HG03060 (cell line): Measurements from ENCODE around the gene TXNRD1.
"Not testable (repeated sequence)": the region's sequence is repeated elsewhere in the genome, so short reads cannot be mapped to it uniquely, and the experiment has no call there.

Experiments used
- ATAC-seq: cut with Tn5 transposase; IDR thresholded peaks from one replicate; pipeline ENCODE4 v1.9.1; 2021; ENCODE audit warnings: low read depth, moderate number of reproducible peaks; ENCODE audit not compliant: unreplicated experiment

The TXNRD1 gene

GRCh38 chr12:104232609-104233280, 17.2 kb downstream of the TXNRD1 start:
- no peak for ATAC-seq

- ATAC-seq, result no peak
These were observed 19.4 kb downstream of the TXNRD1 start for GRCh38 chr12:104234926-104235499.

GRCh38 chr12:104237930-104238329, 22.4 kb downstream of the TXNRD1 start:
- ATAC-seq, result no peak

GRCh38 chr12:104242546-104243206, 27.1 kb downstream of the TXNRD1 start:
- ATAC-seq, result no peak

GRCh38 chr12:104243551-104243950, 28.0 kb downstream of the TXNRD1 start:
- no peak for ATAC-seq

GRCh38 chr12:104243971-104244370, 28.4 kb downstream of the TXNRD1 start:
- no peak for ATAC-seq

GRCh38 chr12:104247698-104248097, 32.1 kb downstream of the TXNRD1 start:
- ATAC-seq, result no peak

GRCh38 chr12:104248444-104248843, 32.9 kb downstream of the TXNRD1 start:
- ATAC-seq, result no peak

GRCh38 chr12:104249017-104249416, 33.4 kb downstream of the TXNRD1 start:
- ATAC-seq, result no peak

GRCh38 chr12:104249898-104250297, 34.3 kb downstream of the TXNRD1 start:
- ATAC-seq, result no peak

- ATAC-seq, result no peak
These were observed 35.0 kb downstream of the TXNRD1 start for GRCh38 chr12:104250366-104251125.

- no peak for ATAC-seq
These were observed 42.4 kb downstream of the TXNRD1 start for GRCh38 chr12:104257913-104258472.

- no peak for ATAC-seq
These were observed 43.0 kb downstream of the TXNRD1 start for GRCh38 chr12:104258476-104259067.

GRCh38 chr12:104263026-104263425, 47.4 kb downstream of the TXNRD1 start:
- no peak for ATAC-seq

GRCh38 chr12:104263580-104264358, 48.2 kb downstream of the TXNRD1 start:
- ATAC-seq, result no peak

GRCh38 chr12:104265436-104265835, 49.9 kb downstream of the TXNRD1 start:
- ATAC-seq, result not testable (repeated sequence)

GRCh38 chr12:104272938-104273337, 57.4 kb downstream of the TXNRD1 start:
- no peak for ATAC-seq

GRCh38 chr12:104273503-104273902, 57.9 kb downstream of the TXNRD1 start:
- no peak for ATAC-seq

- ATAC-seq, result no peak
These were observed 59.2 kb downstream of the TXNRD1 start for GRCh38 chr12:104274811-104275210.

GRCh38 chr12:104275689-104276088, 60.1 kb downstream of the TXNRD1 start:
- peak; percentile 23 for ATAC-seq
